ENCODE results near the gene SNTA1.

Gene SNTA1

DNA sequence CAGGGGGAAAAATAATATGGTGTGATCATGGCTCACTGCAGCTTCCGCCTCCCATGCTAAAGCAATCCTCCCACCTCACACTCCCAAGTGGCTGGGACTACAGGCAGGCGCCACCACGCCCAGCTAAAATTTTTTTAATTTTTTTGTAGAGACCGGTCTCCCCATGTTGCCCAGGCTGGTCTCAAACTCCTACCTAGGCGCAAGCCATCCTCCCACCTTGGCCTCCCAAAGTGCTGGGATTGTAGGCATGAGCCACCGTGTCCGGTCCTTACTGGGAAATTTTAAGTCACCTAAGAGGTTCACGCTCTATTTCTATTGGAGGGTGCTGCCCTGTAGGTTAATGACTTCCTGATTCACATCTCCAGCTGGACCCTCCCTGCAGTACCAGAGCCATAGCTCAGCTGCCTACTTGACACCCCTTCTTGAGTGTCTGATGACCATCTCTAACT is 41.6 kb downstream of the SNTA1 start:
- DNase-seq (ENCODE audit: low read depth) = no peak
- TF ChIP-seq, protein P1, sequence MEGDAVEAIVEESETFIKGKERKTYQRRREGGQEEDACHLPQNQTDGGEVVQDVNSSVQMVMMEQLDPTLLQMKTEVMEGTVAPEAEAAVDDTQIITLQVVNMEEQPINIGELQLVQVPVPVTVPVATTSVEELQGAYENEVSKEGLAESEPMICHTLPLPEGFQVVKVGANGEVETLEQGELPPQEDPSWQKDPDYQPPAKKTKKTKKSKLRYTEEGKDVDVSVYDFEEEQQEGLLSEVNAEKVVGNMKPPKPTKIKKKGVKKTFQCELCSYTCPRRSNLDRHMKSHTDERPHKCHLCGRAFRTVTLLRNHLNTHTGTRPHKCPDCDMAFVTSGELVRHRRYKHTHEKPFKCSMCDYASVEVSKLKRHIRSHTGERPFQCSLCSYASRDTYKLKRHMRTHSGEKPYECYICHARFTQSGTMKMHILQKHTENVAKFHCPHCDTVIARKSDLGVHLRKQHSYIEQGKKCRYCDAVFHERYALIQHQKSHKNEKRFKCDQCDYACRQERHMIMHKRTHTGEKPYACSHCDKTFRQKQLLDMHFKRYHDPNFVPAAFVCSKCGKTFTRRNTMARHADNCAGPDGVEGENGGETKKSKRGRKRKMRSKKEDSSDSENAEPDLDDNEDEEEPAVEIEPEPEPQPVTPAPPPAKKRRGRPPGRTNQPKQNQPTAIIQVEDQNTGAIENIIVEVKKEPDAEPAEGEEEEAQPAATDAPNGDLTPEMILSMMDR (IDR thresholded peaks at IDR 0.05; ENCODE audit: control insufficient read depth, extremely low read depth, insufficient read depth) = no peak
- peak overlapping the region; percentile 90 for H3K4me3 ChIP-seq (ENCODE audit: low read depth, low read length)

DNA sequence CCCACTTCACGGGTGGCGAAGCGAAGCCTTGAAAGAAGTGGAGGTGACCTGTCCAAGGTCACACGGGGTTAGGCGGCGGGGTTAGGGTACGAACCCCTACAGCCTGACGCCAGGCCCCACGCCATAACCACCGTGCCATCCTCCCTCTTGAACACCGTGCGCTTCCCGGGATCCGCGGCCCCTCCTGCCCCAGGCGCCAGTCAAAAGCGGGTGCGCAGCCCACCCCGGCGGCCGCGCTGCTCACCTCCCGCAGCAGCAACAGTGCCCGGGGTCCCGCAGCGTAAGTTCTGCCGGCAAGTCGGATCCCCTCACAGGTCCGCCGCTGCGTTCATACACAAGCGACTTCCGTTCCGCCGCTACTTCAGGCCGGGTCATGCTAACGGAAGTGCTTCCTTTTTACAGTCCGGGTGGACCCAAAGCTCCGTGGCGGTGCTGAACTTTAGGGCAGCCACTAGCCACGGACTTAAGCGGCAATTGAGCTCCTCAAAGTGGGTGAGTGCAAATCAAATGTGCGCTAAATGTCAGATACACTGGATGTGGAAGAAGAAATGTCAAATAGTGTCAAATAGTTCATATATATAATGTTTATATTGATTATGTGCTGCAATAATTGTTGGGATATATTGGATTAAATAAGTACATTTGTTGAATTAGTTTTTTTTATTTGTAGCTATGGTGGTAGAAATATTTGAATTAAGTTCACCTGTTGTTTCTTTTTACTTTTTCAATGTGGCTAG is 42.2 kb downstream of the SNTA1 start, which contains the start of gene CDK5RAP1:
CDK5RAP1 (minus strand) TSS at position 336 of the 737 bp plus-strand sequence. CDS start 4,455 bp downstream, outside the sequence.
- TF ChIP-seq, protein P1 (IDR thresholded peaks at IDR 0.05; ENCODE audit: control insufficient read depth, extremely low read depth, insufficient read depth) = no peak
- peak within 1 kb of the TSS; percentile 90 for H3K4me3 ChIP-seq (ENCODE audit: low read depth, low read length)
- peak; percentile 78 for DNase-seq (ENCODE audit: low read depth)

DNA sequence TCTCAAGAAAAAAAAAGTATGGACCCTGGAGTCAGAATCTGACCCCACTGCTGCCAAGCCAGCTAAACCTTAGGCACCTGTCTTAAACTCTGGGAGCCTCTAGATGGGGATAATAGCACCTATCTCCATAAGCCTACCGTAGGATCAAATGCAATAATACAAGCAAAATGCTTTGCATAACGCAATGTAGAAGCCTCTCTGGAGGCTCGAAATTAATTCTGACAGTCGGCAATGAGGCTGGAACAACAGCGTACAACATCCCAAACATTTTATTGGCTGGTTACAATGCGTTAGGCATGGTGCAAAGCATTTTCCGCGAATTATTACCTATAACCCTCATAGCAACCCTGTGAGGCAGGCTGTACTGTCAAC is 42.8 kb downstream of the SNTA1 start:
- peak overlapping the region; percentile 90 for H3K4me3 ChIP-seq (ENCODE audit: low read depth, low read length)
- DNase-seq (ENCODE audit: low read depth) = no peak
- TF ChIP-seq, protein P1 (IDR thresholded peaks at IDR 0.05; ENCODE audit: control insufficient read depth, extremely low read depth, insufficient read depth) = peak; percentile 44

DNA sequence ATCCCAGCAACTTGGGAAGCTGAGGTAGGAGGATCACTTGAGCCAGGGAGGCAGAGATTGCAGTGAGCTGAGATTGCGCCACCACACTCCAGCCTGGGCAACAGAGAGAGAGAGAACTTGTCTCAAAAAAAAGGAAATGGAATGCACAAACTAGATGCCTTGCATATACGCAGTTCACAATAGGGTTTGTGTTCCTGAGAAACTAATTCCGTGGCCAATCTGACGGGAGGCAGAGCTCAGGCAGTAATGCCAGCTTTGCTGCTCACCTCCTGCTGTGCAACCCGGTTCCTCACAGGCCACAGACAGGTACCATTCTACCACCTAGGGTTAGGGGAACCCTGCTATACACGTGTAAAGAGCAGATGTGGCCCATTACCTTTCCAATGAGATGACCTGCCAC is 43.6 kb downstream of the SNTA1 start:
- no peak for DNase-seq (ENCODE audit: low read depth)
- TF ChIP-seq, protein P1 (IDR thresholded peaks at IDR 0.05; ENCODE audit: control insufficient read depth, extremely low read depth, insufficient read depth) = no peak
- peak overlapping the region; percentile 90 for H3K4me3 ChIP-seq (ENCODE audit: low read depth, low read length)

DNA sequence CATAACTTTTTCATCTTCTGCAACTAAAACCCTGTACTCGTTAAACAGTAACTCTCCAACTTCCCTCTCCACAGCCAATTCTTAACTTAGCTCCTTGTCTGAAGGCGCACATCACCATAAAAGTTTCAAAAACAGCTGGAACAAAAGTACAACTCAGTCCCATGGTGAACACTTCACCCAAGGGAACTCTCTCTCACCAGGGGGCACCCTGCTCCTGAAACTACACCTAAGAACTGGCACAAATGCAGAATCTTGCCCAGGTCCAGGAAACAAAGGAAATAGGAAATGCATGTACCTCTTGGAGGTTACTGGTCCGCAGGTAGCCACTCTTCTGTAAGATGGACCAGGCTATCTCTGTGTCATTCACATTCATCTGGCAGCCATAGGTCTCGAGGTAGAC is 48.8 kb downstream of the SNTA1 start:
- DNase-seq (ENCODE audit: low read depth) = no peak
- H3K4me3 ChIP-seq (ENCODE audit: low read depth, low read length) = no peak overlapping the region
- TF ChIP-seq, protein P1 (IDR thresholded peaks at IDR 0.05; ENCODE audit: control insufficient read depth, extremely low read depth, insufficient read depth) = peak; percentile 38

DNA sequence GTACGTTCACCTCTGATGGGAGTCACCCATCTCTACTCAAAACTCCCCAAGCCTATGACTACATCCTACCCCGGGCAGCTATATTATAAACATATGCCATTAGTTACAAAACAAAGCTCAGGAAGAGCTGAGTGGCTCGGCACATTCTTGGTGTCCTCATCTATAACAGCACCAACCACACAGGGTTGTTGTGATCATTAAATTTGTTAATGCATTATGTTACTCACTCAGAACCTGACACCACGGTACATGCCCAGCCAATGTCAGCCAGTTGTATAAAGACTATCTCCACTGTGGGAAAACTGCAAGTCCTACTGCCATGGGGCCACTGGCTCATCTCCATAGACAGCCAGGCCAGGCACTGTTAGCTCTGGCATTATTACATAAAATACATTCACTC is 50.0 kb downstream of the SNTA1 start:
- TF ChIP-seq, protein P1 (IDR thresholded peaks at IDR 0.05; ENCODE audit: control insufficient read depth, extremely low read depth, insufficient read depth) = no peak
- H3K4me3 ChIP-seq (ENCODE audit: low read depth, low read length) = no peak overlapping the region
- DNase-seq (ENCODE audit: low read depth) = no peak
